DMS53 treated with DMSO at 0.1 percent for 48 hours (cell line): ENCODE measurements around the gene MAP6.
"Not testable (repeated sequence)": the region's sequence is repeated elsewhere in the genome, so short reads cannot be mapped to it uniquely, and the experiment has no call there.

Source experiments
- DNase-seq: peaks from one replicate; lab custom pipeline; 2025; ENCODE audit not compliant: unreplicated experiment; lab: John Stamatoyannopoulos, UW

Gene MAP6

GRCh38 chr11:75668451-75669297 is at the start of gene MAP6:
TSS of gene MAP6 (minus strand) at chr11:75669038. CDS start at chr11:75668369, 669 bp downstream.
- peak; percentile 91 for DNase-seq

GRCh38 chr11:75717608-75718418 is 49.0 kb upstream of the MAP6 start, which contains the start of gene MOGAT2:
TSS of gene MOGAT2 (plus strand) at chr11:75717838. CDS start at chr11:75717889, 51 bp downstream.
- no peak for DNase-seq

GRCh38 chr11:75716659-75717058 is 47.8 kb upstream of the MAP6 start:
- DNase-seq, result no peak

GRCh38 chr11:75715688-75716087 is 46.9 kb upstream of the MAP6 start:
- DNase-seq, result no peak

GRCh38 chr11:75714211-75714610 is 45.4 kb upstream of the MAP6 start:
- no peak for DNase-seq

- peak; percentile 93 for DNase-seq
Observed at GRCh38 chr11:75706260-75706729, 37.5 kb upstream of the MAP6 start.

- no peak for DNase-seq
Observed at GRCh38 chr11:75705541-75705940, 36.7 kb upstream of the MAP6 start.

- DNase-seq, result no peak
Observed at GRCh38 chr11:75703695-75704237, 34.9 kb upstream of the MAP6 start.

- no peak for DNase-seq
Observed at GRCh38 chr11:75700940-75701339, 32.1 kb upstream of the MAP6 start.

- DNase-seq, result no peak
Observed at GRCh38 chr11:75697906-75698581, 29.2 kb upstream of the MAP6 start.

- no peak for DNase-seq
Observed at GRCh38 chr11:75691804-75692203, 23.0 kb upstream of the MAP6 start.

- DNase-seq, result no peak
Observed at GRCh38 chr11:75689863-75690609, 21.2 kb upstream of the MAP6 start.

- DNase-seq, result not testable (repeated sequence)
Observed at GRCh38 chr11:75683856-75684255, 15.0 kb upstream of the MAP6 start.

GRCh38 chr11:75679566-75679965 is 10.7 kb upstream of the MAP6 start:
- DNase-seq, result no peak

- no peak for DNase-seq
Observed at GRCh38 chr11:75678620-75679259, 9.9 kb upstream of the MAP6 start.

- DNase-seq, result no peak
Observed at GRCh38 chr11:75677909-75678308, 9.1 kb upstream of the MAP6 start.

GRCh38 chr11:75677275-75677674 is 8.4 kb upstream of the MAP6 start:
- DNase-seq, result no peak

- DNase-seq, result no peak
Observed at GRCh38 chr11:75673977-75674582, 5.2 kb upstream of the MAP6 start.

- peak; percentile 91 for DNase-seq
Observed at GRCh38 chr11:75667831-75668450, 897 bp downstream of the MAP6 start.
